ENCODE data around the gene SARDH.

- TF ChIP-seq CTCF (IDR thresholded peaks at IDR 0.05) = no peak
- no peak for TF ChIP-seq POLR2A (IDR thresholded peaks at IDR 0.05)
These were observed 28.9 kb upstream of the SARDH start for GRCh38 chr9:133767008-133767407.
